IPS-18a (cell line): ENCODE measurements around the gene LAMTOR2.

Source experiments
- H3K27ac ChIP-seq: one replicate; pipeline ENCODE4 v1.5.1; 2013; ENCODE audit warnings: low read length
- H3K27me3 ChIP-seq: one replicate; pipeline ENCODE4 v1.6.1; 2013; ENCODE audit warnings: mild to moderate bottlenecking, low read length; ENCODE audit not compliant: control insufficient read depth, insufficient read depth
- H3K36me3 ChIP-seq: one replicate; pipeline ENCODE4 v1.6.1; 2013; ENCODE audit warnings: low read depth, low read length; ENCODE audit not compliant: control insufficient read depth
- H3K4me1 ChIP-seq: one replicate; pipeline ENCODE4 v1.6.1; 2013; ENCODE audit warnings: low read depth, low read length; ENCODE audit not compliant: control insufficient read depth
- H3K4me3 ChIP-seq: one replicate; pipeline ENCODE4 v1.5.1; 2013; ENCODE audit warnings: low read length
- H3K9ac ChIP-seq: one replicate; pipeline ENCODE4 v1.6.1; 2013; ENCODE audit warnings: mild to moderate bottlenecking, low read length, moderate library complexity
- H3K9me3 ChIP-seq: one replicate; pipeline ENCODE4 v1.6.1; 2013; ENCODE audit warnings: low read depth, low read length; ENCODE audit not compliant: control insufficient read depth

The LAMTOR2 gene

GRCh38 chr1:156090138-156090839 is 35.7 kb downstream of the LAMTOR2 start:
- Histone ChIP-seq H3K27ac (no peak overlapping the region), H3K9me3 (no peaks in the 10 kb centered on the region), H3K27me3 (no peaks in the 10 kb centered on the region), H3K9ac (no peak overlapping the region), H3K4me3 (no peak overlapping the region), H3K36me3 (peaks cover 8% of the 10 kb centered on the region), H3K4me1 (peaks cover 7% of the 10 kb centered on the region)

GRCh38 chr1:156090840-156091188 is 36.2 kb downstream of the LAMTOR2 start:
- H3K9ac ChIP-seq, result no peak overlapping the region

GRCh38 chr1:156091610-156092009 is 37.0 kb downstream of the LAMTOR2 start:
- Histone ChIP-seq H3K4me1 (peaks cover 4% of the 10 kb centered on the region), H3K27ac (no peak overlapping the region), H3K9me3 (no peaks in the 10 kb centered on the region), H3K36me3 (peaks cover 8% of the 10 kb centered on the region), H3K4me3 (no peak overlapping the region), H3K9ac (no peak overlapping the region), H3K27me3 (no peaks in the 10 kb centered on the region)

More at GRCh38 chr1:156090840-156091188, 36.2 kb downstream of the LAMTOR2 start:
- peaks cover 8% of the 10 kb centered on the region for H3K36me3 ChIP-seq
- peaks cover 3% of the 10 kb centered on the region for H3K4me1 ChIP-seq
- H3K9me3 ChIP-seq, result no peaks in the 10 kb centered on the region
- H3K4me3 ChIP-seq, result no peak overlapping the region
- no peak overlapping the region for H3K27ac ChIP-seq
- H3K27me3 ChIP-seq, result no peaks in the 10 kb centered on the region

- H3K4me1 ChIP-seq, result peaks cover 7% of the 10 kb centered on the region
Observed at GRCh38 chr1:156095906-156096508, 41.4 kb downstream of the LAMTOR2 start.

GRCh38 chr1:156096640-156097391 is 42.2 kb downstream of the LAMTOR2 start:
- Histone ChIP-seq H3K9ac (no peak overlapping the region), H3K9me3 (no peaks in the 10 kb centered on the region), H3K36me3 (peaks cover 10% of the 10 kb centered on the region), H3K4me3 (no peak overlapping the region), H3K4me1 (peaks cover 7% of the 10 kb centered on the region), H3K27ac (no peak overlapping the region), H3K27me3 (no peaks in the 10 kb centered on the region)

More at GRCh38 chr1:156095906-156096508, 41.4 kb downstream of the LAMTOR2 start:
- no peaks in the 10 kb centered on the region for H3K9me3 ChIP-seq
- H3K36me3 ChIP-seq, result peaks cover 10% of the 10 kb centered on the region
- no peaks in the 10 kb centered on the region for H3K27me3 ChIP-seq
- H3K4me3 ChIP-seq, result no peak overlapping the region
- no peak overlapping the region for H3K9ac ChIP-seq
- H3K27ac ChIP-seq, result no peak overlapping the region

GRCh38 chr1:156097499-156098178 is 43.1 kb downstream of the LAMTOR2 start:
- H3K9me3 ChIP-seq, result no peaks in the 10 kb centered on the region
- H3K27me3 ChIP-seq, result no peaks in the 10 kb centered on the region
- peaks cover 7% of the 10 kb centered on the region for H3K4me1 ChIP-seq
- H3K27ac ChIP-seq, result no peak overlapping the region
- H3K36me3 ChIP-seq, result peaks cover 10% of the 10 kb centered on the region
- H3K9ac ChIP-seq, result no peak overlapping the region
- H3K4me3 ChIP-seq, result no peak overlapping the region

- Histone ChIP-seq H3K36me3 (peaks cover 6% of the 10 kb centered on the region), H3K9me3 (no peaks in the 10 kb centered on the region), H3K27ac (no peak overlapping the region), H3K4me1 (peaks cover 15% of the 10 kb centered on the region), H3K4me3 (no peak overlapping the region), H3K9ac (no peak overlapping the region), H3K27me3 (no peaks in the 10 kb centered on the region)
Observed at GRCh38 chr1:156098784-156099183, 44.2 kb downstream of the LAMTOR2 start.

GRCh38 chr1:156099282-156099681 is 44.7 kb downstream of the LAMTOR2 start:
- no peak overlapping the region for H3K4me3 ChIP-seq
- no peak overlapping the region for H3K27ac ChIP-seq
- no peak overlapping the region for H3K9ac ChIP-seq
- peaks cover 3% of the 10 kb centered on the region for H3K36me3 ChIP-seq
- H3K4me1 ChIP-seq, result peaks cover 18% of the 10 kb centered on the region
- H3K9me3 ChIP-seq, result no peaks in the 10 kb centered on the region
- H3K27me3 ChIP-seq, result no peaks in the 10 kb centered on the region

GRCh38 chr1:156100205-156100995 is 45.8 kb downstream of the LAMTOR2 start:
- Histone ChIP-seq H3K9ac (no peak overlapping the region), H3K9me3 (no peaks in the 10 kb centered on the region), H3K4me1 (peaks cover 29% of the 10 kb centered on the region), H3K4me3 (no peak overlapping the region), H3K27me3 (no peaks in the 10 kb centered on the region), H3K27ac (no peak overlapping the region), H3K36me3 (peaks cover 3% of the 10 kb centered on the region)

- peaks cover 3% of the 10 kb centered on the region for H3K36me3 ChIP-seq
- H3K4me3 ChIP-seq, result no peak overlapping the region
- H3K27ac ChIP-seq, result no peak overlapping the region
- H3K27me3 ChIP-seq, result no peaks in the 10 kb centered on the region
- H3K9ac ChIP-seq, result no peak overlapping the region
- no peaks in the 10 kb centered on the region for H3K9me3 ChIP-seq
- H3K4me1 ChIP-seq, result peaks cover 31% of the 10 kb centered on the region
Observed at GRCh38 chr1:156101880-156102279, 47.3 kb downstream of the LAMTOR2 start.
